Astrocyte of the spinal cord (primary cell): ENCODE results near the gene RSPH9.

ENCODE experiments used
- DNase-seq: peaks from one replicate; pipeline ENCODE4 v3.0.0; 2011; ENCODE audit warnings: low read depth, low spot score
- H3K4me3 ChIP-seq: 2 replicates; pipeline ENCODE4 v1.5.1; 2011; ENCODE audit warnings: low read depth, mild to moderate bottlenecking, low read length, moderate library complexity
- CTCF ChIP-seq: IDR thresholded peaks from 2 replicates; pipeline ENCODE4 v1.5.1; 2012; ENCODE audit warnings: low read depth, mild to moderate bottlenecking, low read length, inconsistent platforms
- in situ Hi-C: cut with HindIII; loops from 2 replicates; pipeline ENCODE4 v1.10.0; 2017; ENCODE audit warnings: low sequenced_read_pairs

Gene RSPH9

DNA sequence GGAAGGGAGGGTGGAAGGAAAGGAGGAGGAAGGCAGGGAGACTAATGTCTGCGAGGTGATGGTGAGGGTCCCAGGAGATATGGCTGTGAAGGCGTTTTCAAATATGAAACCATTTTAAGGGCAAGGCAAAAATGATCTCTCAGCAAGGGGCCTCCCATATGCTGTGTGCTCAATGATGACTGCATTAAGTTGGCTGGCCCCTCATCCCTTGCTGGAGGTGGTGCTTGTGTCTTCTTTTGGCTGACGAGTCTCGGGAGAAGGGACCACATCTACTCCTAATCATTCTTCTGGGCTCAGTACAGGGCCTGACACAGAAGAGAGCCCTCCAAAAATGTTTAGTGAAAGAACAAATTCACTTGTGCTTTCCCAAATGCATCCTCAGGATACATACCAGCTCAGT, 65.7 kb downstream of the RSPH9 start:
- H3K4me3 ChIP-seq: no peak overlapping the region
- no peak for DNase-seq
- TF ChIP-seq CTCF: no peak
- in situ Hi-C loops: no loop called here

DNA sequence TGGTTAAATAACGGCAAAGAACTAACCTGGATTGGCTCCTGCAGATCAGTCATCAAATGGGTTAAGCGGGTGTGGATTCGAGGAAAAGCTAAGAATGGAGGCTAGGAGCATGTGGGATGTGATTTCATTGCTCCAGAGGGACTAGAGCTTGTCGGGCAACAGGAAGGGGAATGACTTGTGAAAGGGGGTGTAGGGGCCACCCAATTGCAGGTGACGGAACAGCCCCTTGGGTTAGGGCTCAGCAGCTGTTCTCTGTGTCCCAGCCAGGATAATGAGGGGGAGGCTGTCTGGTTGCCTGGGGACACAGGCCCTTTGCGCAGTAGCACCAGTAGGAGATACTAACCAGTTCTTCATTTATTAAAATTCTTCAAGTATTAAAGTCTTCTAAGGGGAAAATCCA, 67.7 kb downstream of the RSPH9 start:
- in situ Hi-C loops: no loop called here
- DNase-seq: no peak
- TF ChIP-seq CTCF: no peak
- no peak overlapping the region for H3K4me3 ChIP-seq

DNA sequence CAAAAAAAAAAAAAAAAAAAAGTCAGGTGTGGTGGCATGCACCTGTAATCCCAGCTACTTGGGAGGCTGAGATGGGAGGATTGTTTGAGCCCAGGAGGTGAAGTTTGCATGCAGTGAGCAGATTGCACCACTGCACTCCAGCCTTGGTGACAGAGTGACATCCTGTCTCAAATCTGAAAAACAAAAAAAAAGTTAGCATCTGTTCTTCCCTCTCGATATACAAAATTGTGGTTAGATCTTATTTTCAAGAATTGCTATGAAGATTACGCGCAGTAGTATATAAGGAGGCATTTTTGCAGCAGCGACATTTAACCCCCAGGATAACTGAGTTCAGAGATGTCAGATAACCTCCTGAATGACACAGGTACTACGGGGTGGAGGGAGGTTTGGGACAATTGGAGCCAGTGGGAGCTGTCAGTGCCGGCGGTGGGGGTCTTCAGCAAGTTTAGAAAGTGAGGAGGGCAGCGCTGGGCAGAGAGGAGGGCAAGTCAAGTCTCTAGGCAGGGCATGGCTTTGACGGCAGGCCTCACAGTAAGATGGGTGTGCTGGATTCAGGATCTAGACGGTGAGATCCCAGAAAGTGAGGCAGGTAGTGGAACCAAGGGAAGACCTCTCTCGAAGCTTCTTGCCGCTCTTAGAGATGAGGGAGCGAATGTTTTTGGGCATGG, 68.9 kb downstream of the RSPH9 start:
- DNase-seq: no peak
- in situ Hi-C loops: no loop called here
- no peak overlapping the region for H3K4me3 ChIP-seq

DNA sequence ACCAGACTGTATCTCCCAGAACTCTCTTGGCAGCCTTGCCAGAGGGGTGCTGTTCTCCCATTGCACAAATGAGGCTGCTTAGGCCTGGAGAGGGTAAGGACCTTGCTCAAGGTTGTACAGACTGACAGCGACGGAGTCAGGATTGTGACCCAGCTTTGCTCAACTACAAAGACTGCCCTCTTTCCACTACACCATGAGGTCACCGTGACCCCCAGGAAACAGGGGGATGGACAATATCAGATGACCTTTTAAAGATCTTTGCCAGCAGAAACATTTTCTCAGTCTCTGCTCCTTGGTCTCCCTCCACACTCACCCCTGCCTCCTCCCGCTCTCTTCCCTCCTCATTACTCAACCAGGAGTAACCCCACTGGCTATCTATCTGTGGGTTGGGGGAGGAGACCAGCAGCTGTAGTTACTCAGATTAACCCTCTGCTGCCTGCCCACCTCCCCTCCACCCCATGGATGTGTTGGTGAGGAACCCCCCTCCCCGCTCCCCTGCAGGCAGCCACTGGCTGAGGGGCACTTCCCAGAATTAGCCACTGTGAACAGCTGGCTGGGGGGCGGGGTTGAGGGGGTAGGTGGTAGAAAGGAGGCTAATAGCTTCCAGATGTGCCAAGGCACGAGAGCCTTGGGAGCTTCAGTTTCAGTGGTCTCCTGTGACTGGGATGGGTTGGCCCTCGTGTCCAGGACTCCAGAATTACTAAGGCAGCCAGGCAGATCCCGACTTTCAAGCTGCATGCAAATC, 69.6 kb downstream of the RSPH9 start:
- in situ Hi-C loops: no loop called here
- H3K4me3 ChIP-seq: no peak overlapping the region
- TF ChIP-seq CTCF: no peak
- peak; percentile 38 for DNase-seq

More for the DNA sequence above, 68.9 kb downstream of the RSPH9 start:
- no peak for TF ChIP-seq CTCF

- no peak overlapping the region for H3K4me3 ChIP-seq
- in situ Hi-C loops: no loop called here
- no peak for DNase-seq
- no peak for TF ChIP-seq CTCF
Observed at GRCh38 chr6:43715056-43715788, 70.4 kb downstream of the RSPH9 start.

DNA sequence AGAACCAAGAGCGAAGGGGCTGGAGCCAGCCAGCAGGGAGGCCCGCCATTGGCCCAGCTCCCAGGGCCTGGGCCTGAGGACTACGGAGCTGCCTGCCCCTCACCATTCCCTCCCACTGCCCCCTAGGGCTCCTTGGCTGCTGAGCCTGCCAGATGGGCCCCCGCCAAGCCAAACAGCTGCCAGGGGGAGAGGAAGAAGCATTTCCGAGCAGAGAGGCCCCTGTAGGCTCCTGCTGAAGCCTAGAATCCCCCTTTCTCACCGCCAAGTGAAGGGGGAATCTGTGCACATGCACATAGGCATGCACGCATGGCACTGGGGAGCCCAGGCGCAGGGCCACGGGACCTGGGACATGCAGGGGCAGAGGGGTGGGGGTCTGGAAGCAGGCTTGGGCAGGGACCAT, 71.3 kb downstream of the RSPH9 start:
- DNase-seq: peak; percentile 68
- TF ChIP-seq CTCF: no peak
- H3K4me3 ChIP-seq: no peak overlapping the region
- in situ Hi-C loops: no loop called here
